Activated CD8-positive, alpha-beta memory T cell treated with anti-CD3 and anti-CD28 coated beads, Interleukin-2, amount 10 ng/mL, durations not matched to agents 7 days and 5 days (primary cell): ENCODE results near the gene GALR3. TPM values are rescaled to one million over a fixed set of nuclear protein-coding genes. Genes with fewer than 3 reads are reported as not detected.

ENCODE experiments used
- ATAC-seq: fragments of 150-1000 bp; cut with Tn5 transposase; one replicate; pipeline ENCODE4 v1.10.0; 2021; ENCODE audit warnings: moderate library complexity
- CTCF ChIA-PET: fragments of 350-600 bp; sonication (Branson Sonifier 250); formaldehyde crosslinking; loops from one replicate; lab custom pipeline; 2021; ENCODE audit warnings: antibody characterized with exemption; lab: Charles Lee
- DNase-seq: peaks from one replicate; pipeline ENCODE4 v3.0.0-alpha.2; 2020
- H3K27ac Mint-ChIP-seq: one replicate; pipeline ENCODE4 v1.8.0; 2021; ENCODE audit warnings: mild to moderate bottlenecking, mixed read lengths
- H3K27me3 Mint-ChIP-seq: one replicate; pipeline ENCODE4 v1.8.0; 2021; ENCODE audit warnings: mixed read lengths
- H3K36me3 Mint-ChIP-seq: one replicate; pipeline ENCODE4 v1.8.0; 2021; ENCODE audit warnings: mild to moderate bottlenecking, mixed read lengths
- H3K4me1 Mint-ChIP-seq: one replicate; pipeline ENCODE4 v1.8.0; 2021; ENCODE audit warnings: mixed read lengths
- H3K4me3 Mint-ChIP-seq: one replicate; pipeline ENCODE4 v1.8.0; 2021; ENCODE audit warnings: mild to moderate bottlenecking, moderate library complexity, mixed read lengths
- H3K9me3 Mint-ChIP-seq: one replicate; pipeline ENCODE4 v1.8.0; 2022; ENCODE audit warnings: low read depth, mixed read lengths
- total RNA-seq, 2 experiments: library from RNA; stranded (reverse); gene quantifications; one replicate each; pipeline ENCODE4 v1.2.3, GENCODE V29; 2021

The GALR3 gene, protein sequence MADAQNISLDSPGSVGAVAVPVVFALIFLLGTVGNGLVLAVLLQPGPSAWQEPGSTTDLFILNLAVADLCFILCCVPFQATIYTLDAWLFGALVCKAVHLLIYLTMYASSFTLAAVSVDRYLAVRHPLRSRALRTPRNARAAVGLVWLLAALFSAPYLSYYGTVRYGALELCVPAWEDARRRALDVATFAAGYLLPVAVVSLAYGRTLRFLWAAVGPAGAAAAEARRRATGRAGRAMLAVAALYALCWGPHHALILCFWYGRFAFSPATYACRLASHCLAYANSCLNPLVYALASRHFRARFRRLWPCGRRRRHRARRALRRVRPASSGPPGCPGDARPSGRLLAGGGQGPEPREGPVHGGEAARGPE
- total RNA-seq, result not detected

DNA sequence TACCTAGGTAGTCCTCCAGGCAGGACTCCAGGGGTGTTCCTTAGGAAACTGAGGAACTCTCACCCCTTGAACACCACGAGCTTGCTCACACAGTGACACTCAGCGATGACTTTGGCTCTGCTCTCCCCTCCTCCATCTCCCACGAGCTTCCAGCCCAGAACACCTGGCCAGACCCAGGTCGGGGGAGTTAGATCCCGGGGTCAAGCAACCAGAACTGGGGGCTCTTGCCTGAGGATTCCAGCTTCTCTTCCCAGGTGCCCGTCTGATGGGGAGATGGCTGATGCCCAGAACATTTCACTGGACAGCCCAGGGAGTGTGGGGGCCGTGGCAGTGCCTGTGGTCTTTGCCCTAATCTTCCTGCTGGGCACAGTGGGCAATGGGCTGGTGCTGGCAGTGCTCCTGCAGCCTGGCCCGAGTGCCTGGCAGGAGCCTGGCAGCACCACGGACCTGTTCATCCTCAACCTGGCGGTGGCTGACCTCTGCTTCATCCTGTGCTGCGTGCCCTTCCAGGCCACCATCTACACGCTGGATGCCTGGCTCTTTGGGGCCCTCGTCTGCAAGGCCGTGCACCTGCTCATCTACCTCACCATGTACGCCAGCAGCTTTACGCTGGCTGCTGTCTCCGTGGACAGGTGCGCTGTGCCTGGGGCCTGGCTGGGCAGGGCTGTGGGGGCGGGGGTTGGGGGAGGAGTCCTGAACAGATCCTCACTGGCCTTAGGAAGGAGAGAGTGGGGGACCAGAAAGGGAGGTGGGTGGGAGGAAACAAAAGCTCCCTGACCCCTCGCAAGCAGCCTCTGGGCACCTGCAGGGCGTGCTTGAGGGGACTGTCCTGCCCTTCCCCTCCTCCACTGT lies at the start of gene GALR3:
Gene GALR3, plus strand, starts transcription at position 249 of the 852 bp plus-strand sequence. Its CDS starts 25 bp downstream, at position 274.
- no peak within 1 kb of the TSS for H3K27ac Mint-ChIP-seq
- H3K4me1 Mint-ChIP-seq, result peaks cover 15% of the 10 kb centered on the region
- H3K36me3 Mint-ChIP-seq, result peaks cover 4% of the 10 kb centered on the region
- CTCF ChIA-PET, result interaction anchor here (0.7 to 5.0 kb wide), 4 partner anchors 16 to 190 kb away, joined by 3 to 23 read pairs (median 4); no protein-coding TSS in a partner anchor
- H3K27me3 Mint-ChIP-seq, result peaks cover 36% of the 10 kb centered on the region
- H3K9me3 Mint-ChIP-seq, result no peaks in the 10 kb centered on the region
- DNase-seq (no peak), ATAC-seq (no peak)
- H3K4me3 Mint-ChIP-seq, result peak within 1 kb of the TSS; percentile 69

DNA sequence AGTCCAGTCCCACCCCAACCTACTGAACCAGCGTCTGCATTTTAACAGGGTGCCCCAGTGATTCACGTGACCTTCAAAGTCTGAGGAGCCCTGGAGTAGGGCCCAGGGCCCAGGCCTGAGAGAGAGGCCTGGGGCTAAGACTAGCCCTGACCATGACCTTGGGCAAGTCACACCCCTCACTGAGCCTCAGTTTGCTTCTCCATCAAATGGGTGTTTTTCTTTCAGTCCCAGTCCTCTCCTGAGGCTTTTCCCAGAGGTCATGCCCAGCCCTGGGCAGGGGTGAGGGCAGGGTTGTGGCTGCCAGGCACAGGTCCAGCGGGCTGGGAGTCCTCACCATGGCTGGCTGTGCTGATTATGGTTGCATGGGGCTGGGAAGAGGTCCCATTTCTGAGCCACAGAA lies 48.5 kb upstream of the GALR3 start:
- no peaks in the 10 kb centered on the region for H3K27me3 Mint-ChIP-seq
- no peak overlapping the region for H3K27ac Mint-ChIP-seq
- peaks cover 7% of the 10 kb centered on the region for H3K36me3 Mint-ChIP-seq
- no peaks in the 10 kb centered on the region for H3K9me3 Mint-ChIP-seq
- ATAC-seq (no peak), DNase-seq (no peak)
- no peak overlapping the region for H3K4me3 Mint-ChIP-seq
- CTCF ChIA-PET, result no interaction called here
- H3K4me1 Mint-ChIP-seq, result no peaks in the 10 kb centered on the region

DNA sequence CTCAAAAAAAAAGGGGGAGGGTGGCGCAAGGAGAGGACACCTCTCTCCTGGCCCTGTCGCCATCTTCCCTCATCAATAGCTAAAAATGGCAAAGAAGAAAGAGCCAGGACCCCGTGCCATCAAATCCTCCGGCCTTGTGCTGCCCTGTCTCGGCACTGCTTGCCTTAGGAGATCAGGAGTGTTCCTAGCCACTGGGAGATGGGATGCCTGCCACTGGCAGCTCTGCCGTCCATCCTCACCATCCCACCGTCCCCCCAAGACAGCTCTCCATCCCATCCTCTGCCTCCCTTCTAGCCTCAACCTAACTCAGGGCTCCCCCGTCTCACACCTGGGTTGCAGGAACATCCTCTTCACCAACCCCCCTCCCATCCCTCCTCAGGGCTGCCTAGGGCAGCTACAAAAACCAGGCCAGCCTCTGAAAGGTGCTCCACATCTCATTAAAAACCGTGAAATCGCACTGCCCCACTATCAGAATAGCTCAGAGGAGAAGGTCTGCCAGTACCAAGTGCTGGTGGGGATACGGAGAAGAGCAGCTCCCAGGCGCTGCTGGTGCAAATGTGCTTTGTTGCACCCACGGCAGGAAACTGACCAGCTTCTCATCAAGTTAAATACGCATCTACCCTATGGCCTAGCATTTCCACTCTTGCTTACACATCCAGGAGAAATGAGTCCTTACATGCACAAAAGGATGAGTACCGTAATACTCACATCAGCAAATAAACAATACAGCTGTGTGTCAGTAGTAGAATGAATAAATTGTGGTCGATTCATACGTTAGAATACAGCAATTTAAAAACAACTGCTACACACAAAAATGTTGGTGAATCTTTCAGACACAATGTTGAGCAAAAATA lies 47.2 kb upstream of the GALR3 start:
- Mint-ChIP-seq H3K4me1 (no peaks in the 10 kb centered on the region), H3K9me3 (no peaks in the 10 kb centered on the region), H3K4me3 (no peak overlapping the region), H3K27me3 (no peaks in the 10 kb centered on the region), H3K36me3 (peaks cover 7% of the 10 kb centered on the region), H3K27ac (no peak overlapping the region)
- CTCF ChIA-PET, result no interaction called here
- ATAC-seq (no peak), DNase-seq (no peak)

DNA sequence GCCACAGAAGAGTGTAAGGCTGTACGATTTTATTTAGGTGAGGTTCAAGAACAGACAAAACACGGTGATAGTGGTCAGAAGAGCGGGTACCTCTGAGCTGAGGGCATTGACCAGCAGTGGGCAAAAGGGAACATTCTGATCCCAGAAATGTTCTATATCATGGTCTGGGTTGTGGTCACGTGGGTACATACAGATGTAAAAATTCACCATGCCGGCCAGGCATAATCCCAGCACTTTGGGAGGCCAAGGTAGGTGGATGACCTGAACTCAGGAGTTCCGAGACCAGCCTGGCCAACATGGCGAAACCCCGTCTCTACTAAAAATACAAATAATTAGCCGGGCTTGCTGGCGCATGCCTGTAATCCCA lies 46.6 kb upstream of the GALR3 start:
- peaks cover 7% of the 10 kb centered on the region for H3K36me3 Mint-ChIP-seq
- no peak overlapping the region for H3K4me3 Mint-ChIP-seq
- H3K27ac Mint-ChIP-seq, result no peak overlapping the region
- CTCF ChIA-PET, result no interaction called here
- no peaks in the 10 kb centered on the region for H3K4me1 Mint-ChIP-seq
- H3K27me3 Mint-ChIP-seq, result no peaks in the 10 kb centered on the region
- DNase-seq, result no peak
- no peaks in the 10 kb centered on the region for H3K9me3 Mint-ChIP-seq
- ATAC-seq, result no peak

DNA sequence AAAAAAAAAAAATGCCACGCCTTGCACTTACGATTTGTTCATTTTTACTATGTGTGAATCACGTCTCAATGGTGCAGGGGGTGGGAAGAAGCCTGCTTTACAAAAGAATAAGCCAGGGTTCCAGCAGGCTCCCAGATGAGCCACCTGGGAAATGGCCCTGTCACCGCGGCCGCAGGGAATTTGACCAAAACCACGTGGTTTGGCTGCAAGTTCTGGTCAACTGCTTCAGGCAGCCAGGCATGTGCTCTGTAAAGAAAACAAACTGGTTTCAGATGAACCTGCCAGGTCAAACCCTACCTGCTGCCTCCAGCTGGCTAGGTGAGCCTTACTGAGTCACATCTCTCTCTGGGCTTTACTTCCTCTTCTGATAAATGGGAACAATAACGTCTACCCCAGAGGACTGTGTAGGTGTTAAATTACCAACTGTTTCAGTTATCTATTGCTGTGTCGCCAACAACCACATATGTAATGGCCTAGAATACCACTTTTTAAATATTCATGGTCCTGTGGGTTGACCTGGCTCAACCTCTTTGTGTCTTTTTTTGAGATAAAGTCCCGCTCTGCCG lies 46.0 kb upstream of the GALR3 start:
- CTCF ChIA-PET, result no interaction called here
- H3K27ac Mint-ChIP-seq, result no peak overlapping the region
- H3K27me3 Mint-ChIP-seq, result no peaks in the 10 kb centered on the region
- peaks cover 7% of the 10 kb centered on the region for H3K36me3 Mint-ChIP-seq
- no peaks in the 10 kb centered on the region for H3K9me3 Mint-ChIP-seq
- no peak overlapping the region for H3K4me3 Mint-ChIP-seq
- DNase-seq (no peak), ATAC-seq (no peak)
- no peaks in the 10 kb centered on the region for H3K4me1 Mint-ChIP-seq

DNA sequence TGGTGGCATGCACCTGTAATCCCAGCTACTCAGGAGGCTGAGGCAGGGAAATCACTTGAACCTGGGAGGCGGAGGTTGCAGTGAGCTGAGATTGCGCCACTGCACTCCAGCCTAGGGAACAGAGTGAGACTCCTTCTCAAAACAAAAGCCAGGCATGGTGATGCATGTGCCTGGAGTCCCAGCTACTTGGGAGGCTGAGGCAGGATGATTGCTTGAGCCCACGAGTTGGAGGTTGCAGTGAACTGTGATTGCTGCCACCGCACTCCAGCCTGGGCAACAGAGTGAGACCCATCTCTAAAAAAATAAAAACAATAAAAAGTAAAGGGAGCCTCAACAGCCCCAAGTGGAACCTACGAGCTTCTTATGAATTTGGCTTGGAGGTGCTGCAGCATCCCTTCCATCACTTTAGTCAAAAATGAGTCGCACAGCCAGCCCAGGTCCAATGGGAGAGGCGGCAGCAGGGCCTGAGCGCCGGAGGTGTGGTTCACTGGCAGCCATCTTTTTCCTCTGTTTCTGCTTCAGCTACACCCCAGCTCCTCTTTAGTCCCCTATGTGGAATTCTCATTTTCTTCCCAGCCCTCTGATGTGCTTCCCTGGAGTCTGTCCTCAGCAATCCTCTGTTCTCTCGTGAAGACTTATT lies 44.7 kb upstream of the GALR3 start:
- CTCF ChIA-PET, result interaction anchor here (0.6 kb wide), 2 partner anchors 18 to 100 kb away, joined by 3 read pairs; no protein-coding TSS in a partner anchor

DNA sequence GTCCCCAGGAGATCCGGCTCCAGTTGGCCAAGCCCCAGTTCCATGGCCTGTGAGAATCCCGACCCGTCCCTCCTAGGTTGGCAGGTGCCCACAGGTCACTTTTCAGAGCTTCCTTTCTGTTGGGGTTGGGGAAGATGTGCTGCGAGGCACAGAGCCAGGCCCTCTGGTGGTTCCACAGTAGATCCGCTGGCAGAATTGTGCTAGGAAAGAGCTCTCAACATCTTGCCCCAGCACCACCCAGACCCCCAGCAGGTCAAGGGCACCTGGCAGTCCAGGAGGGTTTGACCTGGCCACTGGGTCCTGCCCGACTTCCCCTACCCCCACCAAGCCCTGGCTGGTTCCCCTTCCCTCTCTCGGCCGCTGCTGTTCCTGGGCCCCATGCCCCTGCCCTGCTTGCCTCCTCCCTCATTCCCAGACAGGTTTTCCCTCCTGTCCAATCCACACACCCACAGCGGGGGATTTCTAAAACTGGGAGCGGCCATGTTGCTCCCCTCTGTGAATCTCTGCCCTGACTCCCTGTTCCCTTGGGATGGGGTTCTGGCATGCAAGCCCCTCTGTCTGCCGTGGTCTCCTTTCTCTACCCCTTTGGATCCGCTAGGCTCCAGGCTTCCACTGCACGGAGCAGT lies 41.6 kb upstream of the GALR3 start:
- no peak overlapping the region for H3K27ac Mint-ChIP-seq
- CTCF ChIA-PET, result no interaction called here
- DNase-seq, result no peak
- H3K27me3 Mint-ChIP-seq, result no peaks in the 10 kb centered on the region
- H3K4me1 Mint-ChIP-seq, result no peaks in the 10 kb centered on the region
- no peaks in the 10 kb centered on the region for H3K9me3 Mint-ChIP-seq
- no peak for ATAC-seq
- H3K4me3 Mint-ChIP-seq, result no peak overlapping the region
- no peaks in the 10 kb centered on the region for H3K36me3 Mint-ChIP-seq

More for the DNA sequence above, 44.7 kb upstream of the GALR3 start:
- DNase-seq, result no peak
- ATAC-seq, result no peak
- Mint-ChIP-seq H3K9me3 (no peaks in the 10 kb centered on the region), H3K27me3 (no peaks in the 10 kb centered on the region), H3K4me1 (no peaks in the 10 kb centered on the region), H3K4me3 (no peak overlapping the region), H3K27ac (no peak overlapping the region), H3K36me3 (peaks cover 2% of the 10 kb centered on the region)

DNA sequence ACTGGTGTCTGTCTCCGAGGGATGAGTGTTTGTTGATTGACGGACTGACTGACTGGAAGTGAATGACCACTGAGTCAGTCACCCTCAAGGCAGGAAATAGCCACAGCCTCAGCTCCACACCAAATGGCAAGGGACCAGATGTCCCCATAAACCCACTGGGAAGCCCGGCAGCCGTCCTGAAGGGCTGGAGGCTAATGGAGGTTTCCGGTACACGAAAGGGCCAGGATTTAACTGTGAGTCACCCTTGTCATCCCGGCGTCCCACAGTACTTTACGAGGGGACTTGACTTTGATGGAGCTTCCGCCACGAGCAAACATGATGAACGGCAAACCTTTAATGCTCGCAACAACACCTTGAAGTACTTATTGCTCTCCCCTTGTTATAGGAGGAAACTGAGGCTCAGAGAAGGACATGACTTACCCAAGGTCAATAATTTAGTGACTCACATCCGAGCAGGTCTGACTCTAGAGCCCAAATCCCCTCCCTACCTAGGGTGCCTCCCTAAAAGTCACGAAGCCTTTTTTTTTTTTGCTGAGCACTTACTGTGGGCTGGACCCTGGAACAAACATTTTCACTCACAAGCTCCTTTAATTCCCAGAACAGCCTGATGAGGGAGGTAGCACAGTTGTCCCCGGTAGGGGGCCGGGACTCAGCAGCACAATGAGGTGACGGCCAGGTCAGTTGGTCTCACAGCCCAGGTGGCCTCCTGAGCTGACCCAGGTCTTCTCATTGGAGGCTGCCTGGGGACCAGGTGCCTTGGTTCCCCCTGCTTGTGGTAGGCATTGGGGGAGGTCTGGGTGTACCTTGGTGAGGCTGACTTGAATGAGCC lies 40.6 kb upstream of the GALR3 start:
- Mint-ChIP-seq H3K4me3 (no peak overlapping the region), H3K9me3 (no peaks in the 10 kb centered on the region), H3K36me3 (no peaks in the 10 kb centered on the region), H3K27me3 (no peaks in the 10 kb centered on the region), H3K27ac (no peak overlapping the region), H3K4me1 (no peaks in the 10 kb centered on the region)
- DNase-seq, result no peak
- ATAC-seq, result no peak
- CTCF ChIA-PET, result interaction anchor here (1.1 kb wide), 1 partner anchor 152 kb away, joined by 3 read pairs; no protein-coding TSS in a partner anchor

DNA sequence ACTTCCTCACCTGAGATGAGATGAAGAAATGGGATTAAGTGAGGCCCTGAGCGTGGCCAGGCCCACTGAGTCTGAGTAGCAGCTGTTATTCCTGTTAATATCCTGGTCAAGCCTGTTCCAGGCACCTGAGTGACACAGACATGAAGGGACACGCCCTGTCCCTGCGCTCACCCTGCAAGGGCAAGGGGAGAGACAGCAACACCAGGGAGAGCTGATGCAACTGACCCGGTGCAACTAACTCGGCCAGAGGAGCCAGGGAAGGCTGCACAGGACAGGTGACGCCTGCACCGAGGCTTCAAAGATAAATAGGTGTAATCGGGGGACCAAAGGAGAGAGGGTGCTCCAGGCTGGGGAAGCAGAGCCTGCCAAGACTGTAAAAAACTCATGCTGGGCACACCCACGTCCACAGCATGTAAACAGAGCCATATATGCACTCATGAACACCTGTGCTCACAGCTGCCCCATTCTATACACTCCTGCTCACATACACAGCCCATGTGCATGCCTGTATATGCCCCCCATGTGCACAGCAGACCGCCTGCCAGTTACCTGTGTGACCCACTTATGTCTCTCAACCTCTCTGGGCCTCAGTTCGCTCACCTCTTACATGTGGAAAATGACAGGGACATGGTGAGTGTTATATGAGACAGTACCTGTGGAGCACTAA lies 38.2 kb upstream of the GALR3 start:
- ATAC-seq, result no peak

DNA sequence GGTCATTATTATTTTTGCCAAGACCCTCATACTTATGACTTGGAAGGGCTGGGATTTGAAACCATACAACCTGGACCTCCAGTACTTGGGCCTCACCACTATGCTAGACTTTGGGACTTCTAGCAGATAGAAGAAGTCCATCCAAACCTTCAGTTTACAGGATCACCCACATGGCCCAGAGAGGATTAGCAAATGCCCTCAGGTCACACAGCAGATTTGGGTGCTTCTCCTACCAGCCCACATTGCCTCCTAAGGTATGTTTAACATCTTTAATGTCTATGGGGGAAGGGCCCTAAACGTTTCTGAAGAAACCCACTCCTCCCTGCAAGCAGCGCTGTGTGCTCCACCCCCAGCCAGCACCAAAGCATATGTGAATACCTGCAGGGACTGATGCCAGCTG lies 32.9 kb upstream of the GALR3 start:
- CTCF ChIA-PET, result no interaction called here
- DNase-seq (no peak), ATAC-seq (no peak)
- Mint-ChIP-seq H3K27me3 (peaks cover 2% of the 10 kb centered on the region), H3K4me1 (no peaks in the 10 kb centered on the region), H3K27ac (no peak overlapping the region), H3K36me3 (no peaks in the 10 kb centered on the region), H3K9me3 (no peaks in the 10 kb centered on the region), H3K4me3 (no peak overlapping the region)

More for the DNA sequence above, 38.2 kb upstream of the GALR3 start:
- Mint-ChIP-seq H3K27ac (no peak overlapping the region), H3K27me3 (no peaks in the 10 kb centered on the region), H3K4me3 (no peak overlapping the region), H3K36me3 (no peaks in the 10 kb centered on the region), H3K9me3 (no peaks in the 10 kb centered on the region), H3K4me1 (no peaks in the 10 kb centered on the region)
- no peak for DNase-seq
- CTCF ChIA-PET, result no interaction called here

DNA sequence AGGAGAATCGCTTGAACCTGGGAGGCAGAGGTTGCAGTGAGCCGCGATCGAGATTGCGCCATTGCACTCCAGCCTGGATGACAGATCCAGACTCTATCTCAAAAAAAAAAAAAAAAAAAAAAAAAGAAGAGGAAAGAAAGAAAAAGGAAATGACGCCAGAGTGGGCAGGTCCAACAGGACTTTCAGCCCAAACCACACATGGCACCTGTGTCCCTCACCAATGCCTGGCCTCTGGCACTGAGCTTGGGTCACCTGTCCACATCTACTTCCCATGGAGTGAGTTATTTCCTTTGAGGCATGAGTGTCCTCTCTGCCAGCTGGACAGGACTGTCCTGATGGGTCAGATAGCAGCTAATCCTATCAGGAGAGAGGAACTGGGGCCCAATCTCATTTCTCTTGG lies 30.7 kb upstream of the GALR3 start:
- Mint-ChIP-seq H3K27me3 (peaks cover 2% of the 10 kb centered on the region), H3K9me3 (no peaks in the 10 kb centered on the region), H3K4me3 (no peak overlapping the region), H3K27ac (no peak overlapping the region), H3K36me3 (no peaks in the 10 kb centered on the region), H3K4me1 (no peaks in the 10 kb centered on the region)
- ATAC-seq, result no peak
- CTCF ChIA-PET, result interaction anchor here (0.7 kb wide), 1 partner anchor 172 kb away, joined by 3 read pairs; no protein-coding TSS in a partner anchor
- no peak for DNase-seq
